ENCODE data around the gene SEZ6.

DNA sequence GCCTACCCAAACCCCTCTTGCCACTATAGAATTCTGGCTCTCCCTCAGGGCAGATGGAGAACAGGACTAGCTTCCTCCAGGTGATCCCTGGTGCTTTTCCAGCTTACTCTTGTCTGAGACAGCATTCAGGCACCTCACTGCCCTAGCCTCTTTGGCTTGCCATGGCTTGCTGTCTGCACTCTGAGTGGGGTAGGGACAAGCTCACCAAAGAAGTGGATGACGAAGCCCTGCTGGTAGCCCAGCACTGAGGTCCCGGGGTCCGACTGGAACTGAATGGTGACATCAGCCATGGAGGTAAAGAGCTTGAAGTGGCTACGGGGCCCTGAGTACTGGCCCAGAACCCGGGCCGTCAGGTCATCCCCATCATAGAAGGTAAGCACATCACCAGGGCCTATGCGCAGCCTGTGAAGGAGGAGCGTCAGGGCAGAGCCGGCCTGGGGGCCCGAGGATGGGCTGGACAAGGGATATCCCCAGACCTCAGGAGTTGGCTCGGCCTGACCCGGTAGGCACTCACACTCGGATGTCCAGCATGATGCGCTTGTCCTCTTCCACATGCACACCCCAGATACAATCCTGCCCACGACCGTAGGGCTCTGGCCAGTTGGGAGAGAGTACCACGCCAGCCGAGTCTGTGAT, 46.9 kb downstream of the SEZ6 start:
- no peak for TF ChIP-seq CTCF (IDR thresholded peaks at IDR 0.05)
- TF ChIP-seq POLR2A (IDR thresholded peaks at IDR 0.05), result no peak
- TF ChIP-seq POLR2AphosphoS5 (IDR thresholded peaks at IDR 0.05), result no peak

Measured in breast epithelium (tissue), 3 donors.